Measurements from ENCODE around the gene JAK2.
"Not testable (repeated sequence)": the region's sequence is repeated elsewhere in the genome, so short reads cannot be mapped to it uniquely, and the experiment has no call there.

JAK2 gene

DNA sequence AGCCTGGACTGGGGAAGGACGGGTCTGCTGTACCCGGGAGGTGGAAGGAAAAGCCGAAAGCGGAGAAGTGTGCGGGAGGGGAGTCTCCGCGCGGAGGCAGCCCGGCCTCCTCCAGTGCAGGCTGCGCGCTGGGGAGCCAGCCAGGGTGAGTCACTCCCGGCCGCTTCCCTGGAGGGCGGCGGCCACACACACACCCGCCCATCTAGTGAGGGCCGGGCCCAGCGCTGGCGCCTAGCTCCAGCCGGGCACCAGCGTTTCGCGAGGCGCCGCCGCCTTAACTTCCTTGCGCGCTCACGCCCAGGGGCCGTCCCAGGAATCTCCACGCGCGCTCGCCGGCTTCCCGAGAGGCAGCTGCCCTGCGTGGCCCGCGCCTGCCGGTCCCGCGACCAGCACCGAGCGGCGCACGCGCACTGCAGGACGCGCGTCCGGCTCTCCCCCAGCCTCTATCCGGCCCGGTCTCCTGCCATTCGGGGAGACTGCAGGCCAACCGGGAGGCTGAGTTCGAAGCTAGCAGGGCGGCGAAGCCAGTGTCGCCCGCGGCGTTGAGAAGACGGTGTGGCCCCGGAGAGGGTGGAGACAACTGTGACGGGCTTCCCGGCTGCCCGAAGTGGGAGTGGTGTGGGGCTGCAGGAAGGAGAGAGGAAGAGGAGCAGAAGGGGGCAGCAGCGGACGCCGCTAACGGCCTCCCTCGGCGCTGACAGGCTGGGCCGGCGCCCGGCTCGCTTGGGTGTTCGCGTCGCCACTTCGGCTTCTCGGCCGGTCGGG lies at the start of gene JAK2:
TSS of gene JAK2 (plus strand) at position 652 of the 765 bp plus-strand sequence. CDS start 36,716 bp downstream, outside the sequence.
- DNase-seq (ENCODE audit: low spot score) = peak; percentile 95

GRCh38 chr9:4936277-4936676 lies 48.8 kb upstream of the JAK2 start:
- DNase-seq (ENCODE audit: low spot score) = no peak

GRCh38 chr9:4936823-4937222 lies 48.2 kb upstream of the JAK2 start:
- DNase-seq (ENCODE audit: low spot score) = no peak

DNA sequence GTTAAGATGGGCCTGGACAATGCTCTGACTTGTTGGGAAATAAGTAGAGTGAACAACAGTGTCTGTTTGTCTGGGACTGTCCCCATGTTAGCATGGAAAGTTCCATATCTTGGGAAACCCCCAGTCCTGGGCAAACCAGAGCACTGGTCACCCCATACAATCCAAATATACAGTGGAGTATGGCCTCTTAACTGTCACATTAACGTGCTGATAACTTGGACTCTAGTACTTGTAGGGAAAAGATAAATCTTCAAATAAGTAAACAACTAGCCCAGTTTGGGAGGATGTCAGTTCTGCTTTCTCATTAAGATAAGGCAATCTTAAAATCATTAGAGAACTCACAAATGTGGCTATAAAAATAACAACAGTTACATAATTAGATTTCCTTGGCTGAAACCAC lies 47.6 kb upstream of the JAK2 start:
- no peak for DNase-seq (ENCODE audit: low spot score)

DNA sequence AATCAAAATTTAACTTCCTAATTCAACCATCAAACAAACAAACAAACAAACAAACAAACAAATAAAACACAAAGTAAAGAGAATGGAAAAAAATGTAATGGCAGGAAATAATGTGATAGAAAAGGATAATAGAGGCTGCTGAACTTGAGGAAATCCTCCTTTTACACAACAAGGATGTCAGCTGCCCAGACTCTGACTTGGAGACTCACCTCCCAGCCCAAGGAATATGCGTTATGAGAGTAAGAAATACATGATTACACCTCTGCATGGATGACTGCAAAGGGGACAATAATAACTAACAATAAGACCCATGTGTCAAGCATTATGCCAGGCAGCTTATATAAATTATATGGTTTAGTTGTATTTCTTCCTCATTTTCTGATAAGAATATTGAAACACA lies 46.6 kb upstream of the JAK2 start:
- no peak for DNase-seq (ENCODE audit: low spot score)

GRCh38 chr9:4939118-4939561 lies 45.9 kb upstream of the JAK2 start:
- no peak for DNase-seq (ENCODE audit: low spot score)

GRCh38 chr9:4942042-4942691 lies 42.9 kb upstream of the JAK2 start:
- DNase-seq (ENCODE audit: low spot score) = not testable (repeated sequence)

DNA sequence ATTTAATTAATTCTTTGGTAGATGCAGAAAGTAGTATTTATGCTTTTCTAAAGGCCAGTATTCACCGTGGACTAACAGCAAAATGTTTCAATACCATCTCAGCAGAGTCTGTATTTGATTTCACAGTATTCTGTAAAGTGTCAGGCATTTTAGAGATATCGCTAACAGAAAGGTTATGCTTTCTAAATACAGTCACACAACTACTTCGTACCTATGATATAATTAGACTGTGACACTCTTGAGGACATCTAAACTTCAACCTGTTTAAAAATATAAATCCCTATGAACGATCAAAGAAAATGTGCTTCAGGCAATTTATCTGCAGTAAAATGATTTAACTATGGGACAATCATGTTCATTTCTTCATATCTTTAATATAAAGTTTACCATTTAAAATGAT lies 41.7 kb upstream of the JAK2 start:
- DNase-seq (ENCODE audit: low spot score) = no peak

GRCh38 chr9:4944431-4945211 lies 40.5 kb upstream of the JAK2 start:
- not testable (repeated sequence) for DNase-seq (ENCODE audit: low spot score)

- no peak for DNase-seq (ENCODE audit: low spot score)
Observed at GRCh38 chr9:4946937-4947336, 38.1 kb upstream of the JAK2 start.

GRCh38 chr9:4955836-4956235 lies 29.2 kb upstream of the JAK2 start:
- DNase-seq (ENCODE audit: low spot score) = peak; percentile 20

GRCh38 chr9:4959031-4959430 lies 26.0 kb upstream of the JAK2 start:
- no peak for DNase-seq (ENCODE audit: low spot score)

GRCh38 chr9:4962085-4962484 lies 23.0 kb upstream of the JAK2 start:
- no peak for DNase-seq (ENCODE audit: low spot score)

DNA sequence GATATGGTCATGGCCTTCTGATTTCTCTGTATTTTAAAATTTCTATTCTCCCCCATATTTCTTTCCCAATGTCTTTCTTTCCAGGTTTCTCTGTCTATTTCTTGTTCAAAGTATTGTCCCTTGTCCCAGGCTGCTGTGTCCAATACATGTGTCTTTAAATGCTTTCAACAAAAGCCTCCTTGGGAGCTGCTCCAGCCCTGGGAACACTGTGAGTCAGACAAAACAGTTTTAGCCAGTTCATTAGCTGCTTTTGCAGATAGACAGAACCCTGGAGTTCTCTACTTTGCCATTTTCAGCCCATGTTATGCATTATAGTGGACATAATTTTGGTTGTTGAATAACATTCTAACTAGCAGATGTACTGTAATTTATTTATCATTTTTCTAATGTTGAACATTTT lies 20.5 kb upstream of the JAK2 start:
- DNase-seq (ENCODE audit: low spot score) = peak; percentile 47

DNA sequence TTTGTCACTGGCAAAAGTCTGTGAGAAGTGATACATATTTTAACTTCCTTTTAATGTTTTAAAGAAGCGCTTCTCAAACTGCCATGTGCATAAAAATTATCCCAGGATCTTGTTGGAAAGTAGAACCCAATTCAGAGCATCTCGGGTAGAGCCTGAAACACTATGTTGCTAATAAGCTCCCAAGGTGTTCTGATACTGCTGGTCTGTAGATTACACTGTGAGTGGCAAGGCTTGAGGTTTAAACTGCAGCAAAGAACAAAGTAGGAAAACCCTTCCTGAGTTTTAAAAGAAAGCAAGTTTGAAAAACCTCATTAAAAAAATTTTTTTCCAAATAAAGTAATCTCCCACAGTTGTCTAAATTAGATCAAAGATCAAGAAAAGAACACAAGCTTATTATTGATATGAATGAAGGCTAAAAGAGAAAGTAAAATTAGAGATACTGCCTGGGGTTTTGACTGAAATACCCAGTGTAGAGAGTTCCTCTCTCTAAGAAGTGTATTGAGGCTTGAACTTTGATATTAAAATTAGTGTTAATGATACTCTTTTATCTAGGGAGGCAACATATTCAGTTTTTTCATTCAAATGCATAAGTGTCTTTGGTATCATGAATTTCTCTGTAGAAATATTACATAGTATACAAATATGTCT lies 19.8 kb upstream of the JAK2 start:
- DNase-seq (ENCODE audit: low spot score) = no peak

GRCh38 chr9:4967523-4967922 lies 17.5 kb upstream of the JAK2 start:
- peak; percentile 59 for DNase-seq (ENCODE audit: low spot score)

DNA sequence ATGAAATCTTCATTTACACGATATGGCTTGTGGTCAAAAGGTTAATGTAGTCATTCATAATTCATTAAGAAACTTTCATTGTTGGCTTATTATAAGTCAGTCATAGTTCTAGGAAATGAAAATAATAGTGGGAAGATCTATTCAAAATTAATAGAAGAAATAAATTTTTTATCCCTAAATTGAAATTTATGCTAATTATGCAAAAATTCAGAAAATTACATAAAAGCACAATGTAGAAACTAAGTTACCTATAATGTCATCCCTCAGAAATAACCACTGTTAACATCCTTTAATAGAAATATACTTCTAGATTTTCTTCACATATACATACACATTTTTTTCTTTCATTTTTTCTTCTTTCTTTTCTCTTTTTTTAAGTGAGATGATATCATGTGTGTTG lies 15.9 kb upstream of the JAK2 start:
- DNase-seq (ENCODE audit: low spot score) = no peak

GRCh38 chr9:4970970-4971641 lies 14.0 kb upstream of the JAK2 start:
- no peak for DNase-seq (ENCODE audit: low spot score)

- DNase-seq (ENCODE audit: low spot score) = no peak
Observed at GRCh38 chr9:4973246-4973645, 11.8 kb upstream of the JAK2 start.

DNA sequence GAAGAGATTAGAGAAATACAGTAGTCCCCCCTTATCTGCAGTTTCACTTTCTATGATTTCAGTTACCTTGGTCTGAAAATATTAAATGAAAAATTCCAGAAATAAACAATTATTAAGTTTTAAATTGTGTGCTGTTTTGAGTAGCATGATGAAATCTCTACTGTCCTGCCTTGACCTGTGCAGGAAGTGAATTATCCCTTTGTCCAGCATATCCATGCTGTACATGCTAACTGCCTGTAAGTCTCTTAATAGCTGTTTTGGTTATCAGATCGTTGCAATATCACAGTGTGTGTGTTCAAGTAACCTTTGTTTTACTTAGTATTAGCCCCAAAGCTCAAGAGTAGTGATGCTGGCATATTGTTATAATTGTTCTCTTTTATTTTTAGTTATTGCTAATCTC lies 11.2 kb upstream of the JAK2 start:
- no peak for DNase-seq (ENCODE audit: low spot score)

GRCh38 chr9:4979239-4979638 lies 5.8 kb upstream of the JAK2 start:
- DNase-seq (ENCODE audit: low spot score) = no peak
